Neuronal stem cell (in vitro differentiated cells): ENCODE measurements around the gene SLC8A1.

Experiments used
- DNase-seq: peaks from one replicate; pipeline ENCODE4 v3.0.0-alpha.2; 2013; ENCODE audit warnings: low spot score
- H2AFZ ChIP-seq: one replicate; pipeline ENCODE4 v1.6.1; 2013; ENCODE audit warnings: mild to moderate bottlenecking, low read length, inconsistent platforms
- H2AK5ac ChIP-seq: 2 replicates; pipeline ENCODE4 v1.6.1; 2013; ENCODE audit warnings: low read depth, mild to moderate bottlenecking, inconsistent platforms, low read length, moderate library complexity, mixed read lengths
- H2BK120ac ChIP-seq: 2 replicates; pipeline ENCODE4 v1.6.1; 2013; ENCODE audit warnings: low read depth, mild to moderate bottlenecking, inconsistent platforms, low read length, moderate library complexity, mixed read lengths
- H2BK12ac ChIP-seq: one replicate; pipeline ENCODE4 v1.6.1; 2013; ENCODE audit warnings: low read length, inconsistent platforms
- H2BK15ac ChIP-seq: 2 replicates; pipeline ENCODE4 v1.6.1; 2013; ENCODE audit warnings: mild to moderate bottlenecking, low read length, inconsistent platforms, mixed read lengths
- H2BK5ac ChIP-seq: one replicate; pipeline ENCODE4 v1.6.1; 2013; ENCODE audit warnings: inconsistent platforms, mild to moderate bottlenecking, low read length, moderate library complexity
- H3K14ac ChIP-seq: one replicate; pipeline ENCODE4 v1.6.1; 2013; ENCODE audit warnings: low read length, inconsistent platforms
- H3K18ac ChIP-seq: 2 replicates; pipeline ENCODE4 v1.6.1; 2013; ENCODE audit warnings: low read length, inconsistent platforms
- H3K23ac ChIP-seq: 2 replicates; pipeline ENCODE4 v1.6.1; 2013; ENCODE audit warnings: low read depth, mild to moderate bottlenecking, mixed read lengths, low read length, inconsistent platforms; ENCODE audit not compliant: poor library complexity
- H3K27ac ChIP-seq: replicated peaks from 3 replicates; pipeline ENCODE4 v1.5.1; 2013; ENCODE audit warnings: low read length, inconsistent platforms
- H3K27me3 ChIP-seq, 3 experiments: 2 replicates each; pipeline ENCODE4 v1.6.1; 2013; ENCODE audit warnings: low read length in 3 of 3, mild to moderate bottlenecking in 2 of 3, inconsistent platforms in 1 of 3, low read depth in 1 of 3, mixed read lengths in 1 of 3, moderate library complexity in 1 of 3; ENCODE audit not compliant: control insufficient read depth in 3 of 3, insufficient read depth in 3 of 3
- H3K36me3 ChIP-seq, 2 donors: replicated peaks in 1 of 2; 2 replicates each; pipeline ENCODE4 v1.6.1; 2013; ENCODE audit warnings: low read length in 2 of 2; ENCODE audit not compliant: control insufficient read depth in 2 of 2, insufficient read depth in 2 of 2
- H3K4ac ChIP-seq: 2 replicates; pipeline ENCODE4 v1.6.1; 2013; ENCODE audit warnings: inconsistent platforms, mild to moderate bottlenecking, low read length, moderate library complexity
- H3K4me1 ChIP-seq, 2 donors: 1 replicate in 1 of 2; 2 replicates in 1 of 2; pipeline ENCODE4 v1.6.1; 2013; ENCODE audit warnings: low read length in 2 of 2, low read depth in 1 of 2; ENCODE audit not compliant: control insufficient read depth in 2 of 2, insufficient read depth in 1 of 2
- H3K4me2 ChIP-seq: one replicate; pipeline ENCODE4 v1.6.1; 2013; ENCODE audit warnings: mild to moderate bottlenecking, low read length, inconsistent platforms; ENCODE audit not compliant: insufficient read depth, poor library complexity, severe bottlenecking
- H3K4me3 ChIP-seq, 2 donors: 2 replicates each; pipeline ENCODE4 v1.5.1; 2013; ENCODE audit warnings: low read length in 2 of 2, mild to moderate bottlenecking in 2 of 2, inconsistent platforms in 1 of 2, moderate library complexity in 1 of 2
- H3K79me1 ChIP-seq: one replicate; pipeline ENCODE4 v1.6.1; 2013; ENCODE audit warnings: low read depth, mild to moderate bottlenecking, inconsistent platforms, low read length, moderate library complexity
- H3K9ac ChIP-seq: one replicate; pipeline ENCODE4 v1.6.1; 2013; ENCODE audit warnings: mild to moderate bottlenecking, low read depth, low read length, inconsistent platforms; ENCODE audit not compliant: poor library complexity
- H3K9me3 ChIP-seq, 2 donors: replicated peaks in 1 of 2; 2 replicates each; pipeline versions ENCODE3 to v1.6.1; 2013; ENCODE audit warnings: low read length in 2 of 2, mild to moderate bottlenecking in 2 of 2, inconsistent platforms in 1 of 2, low read depth in 1 of 2, mixed read lengths in 1 of 2, moderate library complexity in 1 of 2; ENCODE audit not compliant: control insufficient read depth in 2 of 2, insufficient read depth in 1 of 2
- H4K8ac ChIP-seq: one replicate; pipeline ENCODE4 v1.6.1; 2013; ENCODE audit warnings: low read depth, mild to moderate bottlenecking, inconsistent platforms, low read length, moderate library complexity
- H4K91ac ChIP-seq: one replicate; pipeline ENCODE4 v1.6.1; 2013; ENCODE audit warnings: low read length, low read depth, mild to moderate bottlenecking, inconsistent platforms; ENCODE audit not compliant: poor library complexity
- WGBS, 2 donors: extraction: QIAGEN DNeasy Blood & Tissue Kit; methylation state at CpG; one replicate each; pipeline ENCODE4 v1.1.7; 2013; ENCODE audit warnings: missing lambda C conversion rate in 2 of 2, mixed read lengths in 1 of 2; ENCODE audit not compliant: insufficient read length in 2 of 2, insufficient replicate concordance in 1 of 2; ENCODE audit errors: extremely low coverage in 2 of 2; 5-methylcytosine and 5-hydroxymethylcytosine counted together

SLC8A1 gene

GRCh38 chr2:40226637-40227036 is 225.3 kb downstream of the SLC8A1 start:
- no peak overlapping the region for H3K9ac ChIP-seq
- no peak overlapping the region for H2BK15ac ChIP-seq
- no peak overlapping the region for H2AFZ ChIP-seq
- no peak overlapping the region for H3K4me3 ChIP-seq
- no peak overlapping the region for H2BK120ac ChIP-seq
- no peak overlapping the region for H4K8ac ChIP-seq
- H3K4me1 ChIP-seq: peaks cover 0 to 2% of the 10 kb centered on the region in 2 donors
- H2BK12ac ChIP-seq: no peak overlapping the region
- H3K27ac ChIP-seq: no peak overlapping the region
- H3K4me2 ChIP-seq: no peak overlapping the region
- H3K23ac ChIP-seq: no peak overlapping the region
- H3K9me3 ChIP-seq: peaks cover 0 to 2% of the 10 kb centered on the region in 2 donors
- H2AK5ac ChIP-seq: no peak overlapping the region
- no peak overlapping the region for H3K18ac ChIP-seq
- H2BK5ac ChIP-seq: no peak overlapping the region
- H4K91ac ChIP-seq: no peak overlapping the region
- H3K4ac ChIP-seq: no peak overlapping the region
- no peaks in the 10 kb centered on the region for H3K36me3 ChIP-seq
- no peak for DNase-seq
- no peaks in the 10 kb centered on the region for H3K79me1 ChIP-seq
- no peaks in the 10 kb centered on the region for H3K27me3 ChIP-seq
- no peak overlapping the region for H3K14ac ChIP-seq

- Histone ChIP-seq H3K4me2 (no peak overlapping the region), H3K4me1 (peaks cover 0 to 2% of the 10 kb centered on the region in 2 donors), H3K23ac (no peak overlapping the region), H2AK5ac (no peak overlapping the region), H3K9me3 (peaks cover 0 to 2% of the 10 kb centered on the region in 2 donors), H4K8ac (no peak overlapping the region), H2BK5ac (no peak overlapping the region), H3K36me3 (no peaks in the 10 kb centered on the region), H2AFZ (no peak overlapping the region), H3K27ac (no peak overlapping the region), H3K4me3 (no peak overlapping the region), H2BK12ac (no peak overlapping the region), H3K14ac (no peak overlapping the region), H3K18ac (no peak overlapping the region), H3K4ac (no peak overlapping the region), H2BK15ac (no peak overlapping the region), H3K27me3 (no peaks in the 10 kb centered on the region), H2BK120ac (no peak overlapping the region), H3K9ac (no peak overlapping the region), H3K79me1 (no peaks in the 10 kb centered on the region), H4K91ac (no peak overlapping the region)
- no peak for DNase-seq
- WGBS, 2 donors: no CpG with 5 or more reads among the region's 2 CpGs
Observed at GRCh38 chr2:40225670-40226210, 226.2 kb downstream of the SLC8A1 start.

GRCh38 chr2:40224318-40224717 is 227.6 kb downstream of the SLC8A1 start:
- no peak for DNase-seq
- Histone ChIP-seq H2AFZ (no peak overlapping the region), H3K4me3 (no peak overlapping the region), H4K91ac (no peak overlapping the region), H4K8ac (no peak overlapping the region), H2BK12ac (no peak overlapping the region), H3K27me3 (no peaks in the 10 kb centered on the region), H3K4me1 (peaks cover 0 to 2% of the 10 kb centered on the region in 2 donors), H3K27ac (no peak overlapping the region), H2BK15ac (no peak overlapping the region), H3K14ac (no peak overlapping the region), H2AK5ac (no peak overlapping the region), H3K9me3 (peaks cover 0 to 2% of the 10 kb centered on the region in 2 donors), H3K4ac (no peak overlapping the region), H3K9ac (no peak overlapping the region), H2BK120ac (no peak overlapping the region), H3K79me1 (no peaks in the 10 kb centered on the region), H3K4me2 (no peak overlapping the region), H3K36me3 (no peaks in the 10 kb centered on the region), H2BK5ac (no peak overlapping the region), H3K23ac (no peak overlapping the region), H3K18ac (no peak overlapping the region)
- WGBS, 2 donors: no CpG with 5 or more reads among the region's 4 CpGs

- H2BK12ac ChIP-seq: no peak overlapping the region
- no peaks in the 10 kb centered on the region for H3K79me1 ChIP-seq
- H3K23ac ChIP-seq: no peak overlapping the region
- H4K91ac ChIP-seq: no peak overlapping the region
- H2BK15ac ChIP-seq: no peak overlapping the region
- H3K9ac ChIP-seq: no peak overlapping the region
- no peaks in the 10 kb centered on the region for H3K9me3 ChIP-seq
- WGBS, 2 donors: no CpG with 5 or more reads among the region's 4 CpGs
- DNase-seq: no peak
- H3K4me2 ChIP-seq: no peak overlapping the region
- H3K36me3 ChIP-seq: no peaks in the 10 kb centered on the region
- no peak overlapping the region for H2AK5ac ChIP-seq
- H3K18ac ChIP-seq: no peak overlapping the region
- H3K27ac ChIP-seq: no peak overlapping the region
- H4K8ac ChIP-seq: no peak overlapping the region
- H2BK5ac ChIP-seq: no peak overlapping the region
- H3K27me3 ChIP-seq: no peaks in the 10 kb centered on the region
- no peak overlapping the region for H2AFZ ChIP-seq
- H2BK120ac ChIP-seq: no peak overlapping the region
- H3K4me3 ChIP-seq: no peak overlapping the region
- H3K14ac ChIP-seq: no peak overlapping the region
- H3K4me1 ChIP-seq: no peaks in the 10 kb centered on the region
- no peak overlapping the region for H3K4ac ChIP-seq
Observed at GRCh38 chr2:40220177-40220925, 231.5 kb downstream of the SLC8A1 start.
